GM12865 (cell line): ENCODE data around the gene FLT1.

Experiments
- DNase-seq: peaks from one replicate; pipeline ENCODE4 v3.0.0; 2010; ENCODE audit warnings: low read depth
- H3K4me3 ChIP-seq: 2 replicates; pipeline ENCODE4 v1.5.1; 2011; ENCODE audit warnings: mild to moderate bottlenecking, low read depth, low read length, control low read depth
- CTCF ChIP-seq: IDR thresholded peaks from 2 replicates; pipeline ENCODE4 v1.5.1; 2011; ENCODE audit warnings: low read length, control low read depth, low read depth, inconsistent platforms; ENCODE audit not compliant: insufficient read depth; ENCODE audit errors: missing control alignments

Gene FLT1

GRCh38 chr13:28337166-28338005 lies 157.5 kb downstream of the FLT1 start:
- H3K4me3 ChIP-seq: no peak overlapping the region
- no peak for DNase-seq
- no peak for TF ChIP-seq CTCF

- TF ChIP-seq CTCF: no peak
- no peak overlapping the region for H3K4me3 ChIP-seq
- DNase-seq: no peak
These were observed 158.7 kb downstream of the FLT1 start for GRCh38 chr13:28336193-28336657.

- TF ChIP-seq CTCF: no peak
These were observed 161.6 kb downstream of the FLT1 start for GRCh38 chr13:28333204-28333881.

GRCh38 chr13:28329395-28330158 lies 165.4 kb downstream of the FLT1 start:
- TF ChIP-seq CTCF: no peak
- no peak for DNase-seq
- no peak overlapping the region for H3K4me3 ChIP-seq

More at GRCh38 chr13:28333204-28333881, 161.6 kb downstream of the FLT1 start:
- no peak for DNase-seq
- H3K4me3 ChIP-seq: no peak overlapping the region

GRCh38 chr13:28328271-28328607 lies 166.7 kb downstream of the FLT1 start:
- no peak for DNase-seq
- no peak overlapping the region for H3K4me3 ChIP-seq
- TF ChIP-seq CTCF: no peak

GRCh38 chr13:28327373-28328270 lies 167.3 kb downstream of the FLT1 start:
- no peak for DNase-seq
- TF ChIP-seq CTCF: no peak
- no peak overlapping the region for H3K4me3 ChIP-seq
